OCI-LY1 (cell line): ENCODE measurements around the gene ENDOV.

Source experiments
- H2AFZ ChIP-seq: fragments of 200-600 bp; sonication (generic), shearing (Covaris generic); 2 replicates; pipeline ENCODE4 v1.6.0; 2014; ENCODE audit warnings: antibody characterized with exemption, mild to moderate bottlenecking, low read length
- H3F3A ChIP-seq: fragments of 200-600 bp; sonication (generic), shearing (Covaris generic); 2 replicates; pipeline ENCODE4 v1.6.0; 2014; ENCODE audit warnings: mild to moderate bottlenecking, antibody characterized with exemption, low read length, moderate library complexity; ENCODE audit not compliant: insufficient read depth
- H3K27ac ChIP-seq: fragments of 200-600 bp; sonication (generic); 2 replicates; pipeline ENCODE4 v1.5.1; 2014; ENCODE audit warnings: low read length, mixed run types, mild to moderate bottlenecking, low read depth; ENCODE audit not compliant: poor library complexity, severe bottlenecking
- H3K27me3 ChIP-seq: fragments of 200-600 bp; sonication (generic); 2 replicates; pipeline ENCODE4 v1.6.0; 2014; ENCODE audit warnings: antibody characterized with exemption, mild to moderate bottlenecking, low read length, moderate library complexity; ENCODE audit not compliant: insufficient read depth
- H3K36me3 ChIP-seq: fragments of 200-600 bp; sonication (generic); 2 replicates; pipeline ENCODE4 v1.6.1; 2014; ENCODE audit warnings: mild to moderate bottlenecking, antibody characterized with exemption, low read length, moderate library complexity, mixed read lengths; ENCODE audit not compliant: insufficient read depth
- H3K4me1 ChIP-seq: fragments of 200-600 bp; sonication (generic); 2 replicates; pipeline ENCODE4 v1.5.1; 2014; ENCODE audit warnings: mild to moderate bottlenecking, low read length, moderate library complexity; ENCODE audit not compliant: insufficient read depth, severe bottlenecking
- H3K4me2 ChIP-seq: fragments of 200-600 bp; sonication (generic), shearing (Covaris generic); 2 replicates; pipeline ENCODE4 v1.6.1; 2014; ENCODE audit warnings: low read length
- H3K4me3 ChIP-seq: fragments of 200-600 bp; sonication (generic); 2 replicates; pipeline ENCODE4 v1.5.1; 2014; ENCODE audit warnings: low read length, low read depth, mild to moderate bottlenecking, mixed read lengths; ENCODE audit not compliant: poor library complexity, severe bottlenecking
- H3K79me2 ChIP-seq: fragments of 200-600 bp; shearing (Covaris generic); 2 replicates; pipeline ENCODE4 v1.6.1; 2016; ENCODE audit warnings: mixed run types, low read length, mixed read lengths; ENCODE audit not compliant: insufficient read depth
- H3K9ac ChIP-seq: fragments of 200-600 bp; sonication (generic), shearing (Covaris generic); 2 replicates; pipeline ENCODE4 v1.6.1; 2014; ENCODE audit warnings: mild to moderate bottlenecking, low read length, mixed read lengths
- H3K9me2 ChIP-seq: fragments of 200-600 bp; sonication (generic), shearing (Covaris generic); 2 replicates; pipeline ENCODE4 v1.6.1; 2014; ENCODE audit warnings: low read depth, mild to moderate bottlenecking, low read length, mixed read lengths
- H3K9me3 ChIP-seq: fragments of 200-600 bp; shearing (Covaris generic); 2 replicates; pipeline ENCODE4 v1.6.1; 2014; ENCODE audit warnings: low read length, mixed read lengths
- H4K20me1 ChIP-seq: fragments of 200-600 bp; sonication (generic), shearing (Covaris generic); 2 replicates; pipeline ENCODE4 v1.6.0; 2016; ENCODE audit warnings: mild to moderate bottlenecking, low read length; ENCODE audit not compliant: insufficient read depth
- EZH2 ChIP-seq: fragments of 200-600 bp; sonication (generic), shearing (Covaris generic); IDR thresholded peaks from 2 replicates; pipeline ENCODE4 v1.8.0; 2017; ENCODE audit warnings: borderline replicate concordance, mixed run types, mild to moderate bottlenecking, antibody characterized with exemption, low read length, moderate library complexity, mixed read lengths
- TF ChIP-seq, protein P1 (sequence below): fragments of 200-600 bp; sonication (generic), shearing (Covaris generic); IDR thresholded peaks from 2 replicates; pipeline ENCODE4 v1.5.1; 2017; ENCODE audit warnings: mild to moderate bottlenecking, antibody characterized with exemption, low read length, moderate library complexity, mixed read lengths

Gene ENDOV

DNA sequence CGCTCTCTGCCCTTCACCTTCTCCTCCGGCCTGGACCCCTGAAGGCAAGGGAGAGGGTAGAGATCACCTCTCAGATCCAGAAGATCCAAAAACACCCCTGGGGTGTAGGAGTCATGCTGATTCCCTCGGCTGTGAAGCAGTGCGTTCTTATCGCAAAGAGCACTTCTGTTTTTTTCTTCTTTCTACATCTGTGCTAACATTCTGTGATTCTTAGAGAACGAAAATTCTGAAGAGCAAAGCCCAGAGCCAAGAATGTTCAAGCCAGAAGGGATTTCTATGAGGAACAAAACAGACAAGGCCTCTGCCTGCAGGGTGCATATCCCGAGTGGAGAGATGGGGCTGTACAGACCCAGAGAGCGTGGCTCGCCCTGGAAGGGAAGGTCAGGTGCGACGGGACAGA is 44.3 kb downstream of the ENDOV start:
- H3K9me3 ChIP-seq = no peaks in the 10 kb centered on the region
- H3K9ac ChIP-seq = no peak overlapping the region
- H3K27me3 ChIP-seq = peaks cover 7% of the 10 kb centered on the region; the same call in 1 of the 2 replicates
- H3K9me2 ChIP-seq = no peaks in the 10 kb centered on the region
- no peaks in the 10 kb centered on the region for H3F3A ChIP-seq
- TF ChIP-seq, protein P1, sequence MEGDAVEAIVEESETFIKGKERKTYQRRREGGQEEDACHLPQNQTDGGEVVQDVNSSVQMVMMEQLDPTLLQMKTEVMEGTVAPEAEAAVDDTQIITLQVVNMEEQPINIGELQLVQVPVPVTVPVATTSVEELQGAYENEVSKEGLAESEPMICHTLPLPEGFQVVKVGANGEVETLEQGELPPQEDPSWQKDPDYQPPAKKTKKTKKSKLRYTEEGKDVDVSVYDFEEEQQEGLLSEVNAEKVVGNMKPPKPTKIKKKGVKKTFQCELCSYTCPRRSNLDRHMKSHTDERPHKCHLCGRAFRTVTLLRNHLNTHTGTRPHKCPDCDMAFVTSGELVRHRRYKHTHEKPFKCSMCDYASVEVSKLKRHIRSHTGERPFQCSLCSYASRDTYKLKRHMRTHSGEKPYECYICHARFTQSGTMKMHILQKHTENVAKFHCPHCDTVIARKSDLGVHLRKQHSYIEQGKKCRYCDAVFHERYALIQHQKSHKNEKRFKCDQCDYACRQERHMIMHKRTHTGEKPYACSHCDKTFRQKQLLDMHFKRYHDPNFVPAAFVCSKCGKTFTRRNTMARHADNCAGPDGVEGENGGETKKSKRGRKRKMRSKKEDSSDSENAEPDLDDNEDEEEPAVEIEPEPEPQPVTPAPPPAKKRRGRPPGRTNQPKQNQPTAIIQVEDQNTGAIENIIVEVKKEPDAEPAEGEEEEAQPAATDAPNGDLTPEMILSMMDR = no peak
- TF ChIP-seq EZH2 = no peak
- no peaks in the 10 kb centered on the region for H3K36me3 ChIP-seq
- H3K27ac ChIP-seq = no peak overlapping the region
- no peaks in the 10 kb centered on the region for H3K79me2 ChIP-seq
- no peak overlapping the region for H2AFZ ChIP-seq
- H3K4me3 ChIP-seq = no peak overlapping the region
- H4K20me1 ChIP-seq = no peaks in the 10 kb centered on the region
- peaks cover 10% of the 10 kb centered on the region for H3K4me1 ChIP-seq
- no peak overlapping the region for H3K4me2 ChIP-seq

DNA sequence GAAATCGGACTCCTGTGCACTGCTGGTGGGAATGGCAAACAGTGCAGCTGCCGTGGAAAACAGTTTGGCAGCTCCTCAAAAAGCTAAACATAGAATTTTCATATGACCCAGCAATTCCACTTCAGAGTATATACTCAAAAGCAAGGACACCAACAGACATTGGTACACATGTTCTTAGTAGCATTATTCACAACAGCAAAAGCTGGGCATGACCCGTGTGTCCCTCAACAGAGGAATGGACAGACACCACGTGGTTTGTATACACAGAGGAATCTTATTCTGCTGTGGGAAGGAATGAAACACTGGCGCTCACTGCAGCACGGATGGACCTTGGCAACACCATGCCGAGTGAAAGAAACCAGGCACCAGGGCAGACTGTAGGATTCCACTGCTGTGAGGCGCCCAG is 45.5 kb downstream of the ENDOV start:
- no peaks in the 10 kb centered on the region for H3K36me3 ChIP-seq
- no peak for TF ChIP-seq EZH2
- TF ChIP-seq, protein P1 = no peak
- no peaks in the 10 kb centered on the region for H3K9me3 ChIP-seq
- no peaks in the 10 kb centered on the region for H4K20me1 ChIP-seq
- H3K9ac ChIP-seq = no peak overlapping the region
- peaks cover 7% of the 10 kb centered on the region; the same call in 1 of the 2 replicates for H3K27me3 ChIP-seq
- no peak overlapping the region for H2AFZ ChIP-seq
- H3K4me3 ChIP-seq = no peak overlapping the region
- H3K4me1 ChIP-seq = peaks cover 6% of the 10 kb centered on the region
- H3K9me2 ChIP-seq = no peaks in the 10 kb centered on the region
- no peak overlapping the region for H3K27ac ChIP-seq
- no peaks in the 10 kb centered on the region for H3K79me2 ChIP-seq
- no peaks in the 10 kb centered on the region for H3F3A ChIP-seq
- no peak overlapping the region for H3K4me2 ChIP-seq

DNA sequence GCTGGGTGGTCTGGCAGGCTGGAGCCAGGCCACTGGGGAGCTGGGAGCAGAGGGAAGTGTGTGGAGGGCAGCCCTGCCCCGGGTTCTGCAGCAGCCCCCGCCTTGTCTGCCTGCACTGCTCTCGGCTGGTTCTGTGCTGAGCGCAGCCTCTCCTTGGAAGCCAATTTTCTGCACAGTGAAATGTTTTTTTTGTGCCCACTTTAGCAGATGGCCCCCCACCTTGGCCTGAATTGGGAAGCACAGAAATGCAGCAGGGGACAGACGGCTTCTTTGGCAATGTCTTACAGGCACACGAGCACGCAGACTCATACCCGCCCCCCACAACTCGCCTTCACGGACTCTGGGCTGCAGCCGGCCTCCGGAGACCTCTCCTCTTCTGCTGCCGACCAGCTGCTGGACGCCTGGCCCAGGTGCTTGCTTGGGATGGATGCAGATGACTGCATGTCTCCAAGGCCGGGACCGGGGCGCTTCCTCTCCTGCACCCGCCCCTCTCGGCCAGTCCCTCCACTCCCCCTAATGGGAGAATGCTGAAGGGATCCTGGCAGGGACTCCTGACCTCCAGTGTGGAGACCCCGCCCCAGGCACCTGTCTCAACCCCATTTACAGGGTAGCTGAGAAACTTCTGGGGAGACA is 46.7 kb downstream of the ENDOV start:
- TF ChIP-seq, protein P1 = no peak
- TF ChIP-seq EZH2 = no peak
- H3F3A ChIP-seq = no peaks in the 10 kb centered on the region
- peaks cover 7% of the 10 kb centered on the region; the same call in 1 of the 2 replicates for H3K27me3 ChIP-seq
- no peaks in the 10 kb centered on the region for H3K36me3 ChIP-seq
- H3K9ac ChIP-seq = no peak overlapping the region
- H3K4me3 ChIP-seq = no peak overlapping the region
- no peak overlapping the region for H3K27ac ChIP-seq
- H2AFZ ChIP-seq = no peak overlapping the region
- no peak overlapping the region for H3K4me2 ChIP-seq
- no peaks in the 10 kb centered on the region for H3K4me1 ChIP-seq
- no peaks in the 10 kb centered on the region for H4K20me1 ChIP-seq
- no peaks in the 10 kb centered on the region for H3K79me2 ChIP-seq
- no peaks in the 10 kb centered on the region for H3K9me2 ChIP-seq
- no peaks in the 10 kb centered on the region for H3K9me3 ChIP-seq
